HepG2 (cell line): ENCODE data around the gene CMTM1. TPM values are rescaled to one million over a fixed set of nuclear protein-coding genes. Genes with fewer than 3 reads are reported as not detected.

Experiments used
- DMAP1 ChIP-seq: IDR thresholded peaks from 2 replicates; pipeline ENCODE4 v1.6.1; 2016
- HMG20B ChIP-seq: conservative IDR thresholded peaks from 2 replicates; pipeline ENCODE4 v1.6.1; 2016; ENCODE audit warnings: missing genetic modification reagents, missing compliant biosample characterization
- SOX13 ChIP-seq, 3 experiments: fragments of 450-650 bp in 1 of 3; sonication (generic) in 1 of 3; formaldehyde crosslinking in 1 of 3; IDR thresholded peaks in 2 of 3; conservative IDR thresholded peaks in 1 of 3; 2 replicates each; pipeline versions ENCODE4 v1.5.0 to v1.6.1; 2016 to 2020; ENCODE audit warnings: antibody characterized with exemption in 1 of 3, mild to moderate bottlenecking in 1 of 3, missing compliant biosample characterization in 1 of 3, missing genetic modification reagents in 1 of 3, moderate library complexity in 1 of 3
- ZFP41 ChIP-seq: sonication (generic); formaldehyde crosslinking; IDR thresholded peaks from 2 replicates; pipeline ENCODE4 v1.4.0; 2020; ENCODE audit warnings: mild to moderate bottlenecking, missing genetic modification reagents, borderline replicate concordance
- ZNF263 ChIP-seq: sonication (generic); formaldehyde crosslinking; IDR thresholded peaks from 2 replicates; pipeline ENCODE4 v1.4.0; 2020; ENCODE audit warnings: missing genetic modification reagents
- ZNF281 ChIP-seq: sonication (generic); formaldehyde crosslinking; IDR thresholded peaks from 2 replicates; pipeline ENCODE4 v1.4.0; 2020; ENCODE audit warnings: missing genetic modification reagents, borderline replicate concordance
- ZNF354B ChIP-seq: sonication (generic); formaldehyde crosslinking; IDR thresholded peaks from 2 replicates; pipeline ENCODE4 v1.8.0; 2022; ENCODE audit warnings: mild to moderate bottlenecking, missing genetic modification reagents
- ZNF616 ChIP-seq: sonication (generic); formaldehyde crosslinking; IDR thresholded peaks from 2 replicates; pipeline ENCODE4 v1.5.0; 2020; ENCODE audit warnings: low read depth, mild to moderate bottlenecking, missing genetic modification reagents
- ZNF737 ChIP-seq: sonication (generic); formaldehyde crosslinking; IDR thresholded peaks from 2 replicates; pipeline ENCODE4 v1.5.0; 2020; ENCODE audit warnings: missing genetic modification reagents, mild to moderate bottlenecking, borderline replicate concordance
- ZNF83 ChIP-seq: sonication (generic); formaldehyde crosslinking; IDR thresholded peaks from 2 replicates; pipeline ENCODE4 v1.4.0; 2020; ENCODE audit warnings: missing genetic modification reagents, mild to moderate bottlenecking, borderline replicate concordance
- polyA plus RNA-seq, 8 experiments: library from polyadenylated mRNA; depleted of rRNA in 3 of 8; stranded (reverse) in 7 of 8; unstranded in 1 of 8; fragments of >200 nt; fragmentation: Illumina TruSeq in 4 of 8; extraction: Trizol in 4 of 8; gene quantifications; 2 replicates each; pipeline versions ENCODE4 v1.2.1 to v1.2.3, GENCODE V29; 2011 to 2016; ENCODE audit warnings: low read depth in 4 of 8, missing spikeins in 1 of 8, mixed read lengths in 1 of 8; ENCODE audit not compliant: insufficient read depth in 1 of 8
- total RNA-seq, 5 experiments: library from RNA; depleted of rRNA; stranded (reverse); fragments of >200 nt; fragmentation: Illumina TruSeq; extraction: Trizol; gene quantifications; 2 replicates each; pipeline ENCODE4 v1.2.3, GENCODE V29; 2016; ENCODE audit warnings: low read depth in 1 of 5
- TF ChIP-seq, protein P1 (sequence below): sonication (generic); formaldehyde crosslinking; IDR thresholded peaks from 2 replicates; pipeline ENCODE4 v1.4.0; 2020; ENCODE audit warnings: mild to moderate bottlenecking, missing genetic modification reagents
- TF ChIP-seq, protein P2 (sequence below): sonication (generic); IDR thresholded peaks from 2 replicates; pipeline ENCODE4 v1.6.1; 2016; ENCODE audit warnings: low read depth, borderline replicate concordance
- TF ChIP-seq, protein P3 (sequence below): IDR thresholded peaks from 2 replicates; pipeline ENCODE4 v1.6.1; 2016; ENCODE audit warnings: missing compliant biosample characterization, missing genetic modification reagents, borderline replicate concordance

The CMTM1 gene
- total and polyA plus RNA-seq, 2 of the 13 experiments (the other 11 are each of a cell fraction or from before 2014, with no cell fraction given), result 1.7 to 2.9 TPM

DNA sequence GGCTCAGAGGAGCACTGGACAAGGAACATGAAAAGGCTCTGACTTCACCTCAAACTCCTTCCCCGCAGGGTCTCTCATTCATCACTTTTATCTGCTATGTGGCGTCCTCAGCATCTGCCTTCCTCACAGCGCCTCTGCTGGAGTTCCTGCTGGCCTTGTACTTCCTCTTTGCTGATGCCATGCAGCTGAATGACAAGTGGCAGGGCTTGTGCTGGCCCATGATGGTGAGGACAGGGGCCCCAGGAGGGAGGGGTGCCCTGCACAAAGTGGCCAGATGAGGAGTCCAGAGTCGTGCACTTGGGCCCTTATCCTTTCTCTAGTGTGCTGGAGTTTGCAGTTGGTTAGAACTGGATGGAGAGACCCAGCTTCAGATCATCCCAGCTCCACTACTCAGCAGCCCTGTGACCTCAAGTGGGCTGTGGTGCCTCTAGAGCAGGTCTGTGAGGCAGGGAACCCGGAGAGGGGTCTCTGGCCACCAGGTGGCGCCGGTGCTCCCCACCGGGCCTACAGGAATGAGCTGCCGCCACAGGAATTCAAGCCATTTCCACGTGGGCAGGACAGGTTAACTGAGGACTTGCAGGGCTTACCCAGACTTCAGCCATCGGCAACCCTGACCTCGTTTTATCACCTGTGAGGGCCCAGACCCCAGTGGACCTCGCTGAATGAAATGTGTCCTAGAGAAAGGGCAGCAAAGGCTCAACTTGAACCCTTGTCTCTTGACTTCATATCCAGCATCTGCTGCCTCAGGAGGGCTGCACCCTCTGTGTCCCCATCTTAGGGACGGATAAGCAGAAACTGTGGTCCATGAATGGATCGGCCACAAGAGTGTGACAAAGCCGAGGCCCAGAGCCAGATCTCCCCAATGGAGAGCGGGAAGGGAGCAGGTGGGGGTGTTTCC, 42.3 kb downstream of the CMTM1 start (continued):
- no peak for TF ChIP-seq ZNF354B (CRISPR knock-in tag)
- no peak for TF ChIP-seq SOX13 (IDR thresholded peaks at IDR 0.05)
- peak; percentile 48 to 58; a peak in 1 of 4 replicates for TF ChIP-seq SOX13 (CRISPR knock-in tag; conservative IDR thresholded peaks at IDR 0.05 in 1 of 2, IDR thresholded peaks at IDR 0.05 in 1 of 2)
- TF ChIP-seq HMG20B (CRISPR knock-in tag), result no peak
- no peak for TF ChIP-seq ZNF616
- peak; percentile 94; the same call in 1 of the 2 replicates for TF ChIP-seq ZNF83
- TF ChIP-seq, protein P1, sequence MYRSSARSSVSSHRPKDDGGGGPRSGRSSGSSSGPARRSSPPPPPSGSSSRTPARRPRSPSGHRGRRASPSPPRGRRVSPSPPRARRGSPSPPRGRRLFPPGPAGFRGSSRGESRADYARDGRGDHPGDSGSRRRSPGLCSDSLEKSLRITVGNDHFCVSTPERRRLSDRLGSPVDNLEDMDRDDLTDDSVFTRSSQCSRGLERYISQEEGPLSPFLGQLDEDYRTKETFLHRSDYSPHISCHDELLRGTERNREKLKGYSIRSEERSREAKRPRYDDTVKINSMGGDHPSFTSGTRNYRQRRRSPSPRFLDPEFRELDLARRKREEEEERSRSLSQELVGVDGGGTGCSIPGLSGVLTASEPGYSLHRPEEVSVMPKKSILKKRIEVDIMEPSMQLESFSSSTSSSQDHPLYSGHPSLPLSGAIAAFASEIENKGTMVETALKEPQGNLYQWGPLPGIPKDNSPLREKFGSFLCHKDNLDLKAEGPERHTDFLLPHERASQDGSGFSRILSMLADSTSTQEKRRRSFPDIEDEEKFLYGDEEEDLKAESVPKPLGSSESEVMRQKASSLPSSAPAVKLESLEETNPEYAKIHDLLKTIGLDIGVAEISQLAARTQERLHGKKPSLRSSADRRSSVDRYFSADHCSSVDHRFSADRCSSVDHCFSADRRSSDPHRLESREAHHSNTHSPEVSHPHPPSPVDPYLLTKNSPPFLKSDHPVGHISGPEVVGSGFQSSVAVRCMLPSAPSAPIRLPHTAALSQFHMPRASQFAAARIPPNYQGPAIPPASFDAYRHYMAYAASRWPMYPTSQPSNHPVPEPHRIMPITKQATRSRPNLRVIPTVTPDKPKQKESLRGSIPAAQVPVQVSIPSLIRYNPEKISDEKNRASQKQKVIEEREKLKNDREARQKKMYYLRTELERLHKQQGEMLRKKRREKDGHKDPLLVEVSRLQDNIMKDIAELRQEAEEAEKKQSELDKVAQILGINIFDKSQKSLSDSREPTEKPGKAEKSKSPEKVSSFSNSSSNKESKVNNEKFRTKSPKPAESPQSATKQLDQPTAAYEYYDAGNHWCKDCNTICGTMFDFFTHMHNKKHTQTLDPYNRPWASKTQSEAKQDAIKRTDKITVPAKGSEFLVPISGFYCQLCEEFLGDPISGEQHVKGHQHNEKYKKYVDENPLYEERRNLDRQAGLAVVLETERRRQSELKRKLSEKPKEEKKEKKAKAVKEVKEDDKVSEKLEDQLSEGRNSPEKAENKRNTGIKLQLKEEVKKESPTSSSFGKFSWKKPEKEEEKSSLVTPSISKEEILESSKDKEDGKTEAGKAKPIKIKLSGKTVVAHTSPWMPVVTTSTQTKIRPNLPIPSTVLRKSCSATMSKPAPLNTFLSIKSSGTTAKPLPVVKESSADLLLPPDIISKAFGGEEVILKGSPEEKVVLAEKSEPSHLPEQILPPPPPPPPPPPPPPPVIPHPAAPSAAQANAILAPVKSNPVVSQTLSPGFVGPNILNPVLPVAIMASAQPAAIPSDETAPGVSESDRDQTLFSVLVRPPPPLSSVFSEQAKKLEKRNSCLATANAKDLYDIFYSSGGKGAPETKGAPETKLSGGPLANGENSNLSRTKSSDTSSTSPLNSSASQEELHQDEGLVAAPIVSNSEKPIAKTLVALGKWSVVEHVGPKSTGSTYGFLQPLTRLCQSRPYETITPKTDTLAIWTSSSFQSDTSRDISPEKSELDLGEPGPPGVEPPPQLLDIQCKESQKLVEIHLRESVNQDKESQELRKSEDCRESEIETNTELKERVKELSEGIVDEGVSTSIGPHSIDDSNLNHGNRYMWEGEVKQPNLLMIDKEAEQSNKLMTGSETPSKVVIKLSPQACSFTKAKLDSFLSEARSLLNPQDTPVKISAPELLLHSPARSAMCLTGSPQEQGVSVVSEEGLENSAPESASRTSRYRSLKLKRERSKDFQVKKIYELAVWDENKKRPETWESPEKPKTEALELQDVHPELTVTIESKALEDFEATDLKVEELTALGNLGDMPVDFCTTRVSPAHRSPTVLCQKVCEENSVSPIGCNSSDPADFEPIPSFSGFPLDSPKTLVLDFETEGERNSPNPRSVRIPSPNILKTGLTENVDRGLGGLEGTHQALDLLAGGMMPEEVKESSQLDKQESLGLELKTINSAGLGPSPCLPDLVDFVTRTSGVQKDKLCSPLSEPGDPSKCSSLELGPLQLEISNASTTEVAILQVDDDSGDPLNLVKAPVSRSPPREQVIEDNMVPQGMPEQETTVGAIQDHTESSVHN (CRISPR knock-in tag), result peak; percentile 91
- TF ChIP-seq, protein P2, sequence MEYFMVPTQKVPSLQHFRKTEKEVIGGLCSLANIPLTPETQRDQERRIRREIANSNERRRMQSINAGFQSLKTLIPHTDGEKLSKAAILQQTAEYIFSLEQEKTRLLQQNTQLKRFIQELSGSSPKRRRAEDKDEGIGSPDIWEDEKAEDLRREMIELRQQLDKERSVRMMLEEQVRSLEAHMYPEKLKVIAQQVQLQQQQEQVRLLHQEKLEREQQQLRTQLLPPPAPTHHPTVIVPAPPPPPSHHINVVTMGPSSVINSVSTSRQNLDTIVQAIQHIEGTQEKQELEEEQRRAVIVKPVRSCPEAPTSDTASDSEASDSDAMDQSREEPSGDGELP, result peak; percentile 47; the same call in 1 of the 2 replicates
- TF ChIP-seq DMAP1 (CRISPR knock-in tag), result peak; percentile 74; the same call in 1 of the 2 replicates
- TF ChIP-seq ZNF737 (CRISPR knock-in tag), result peak; percentile 23; the same call in 1 of the 2 replicates
- TF ChIP-seq ZFP41 (CRISPR knock-in tag), result peak; percentile 92; the same call in 1 of the 2 replicates
- TF ChIP-seq, protein P3, sequence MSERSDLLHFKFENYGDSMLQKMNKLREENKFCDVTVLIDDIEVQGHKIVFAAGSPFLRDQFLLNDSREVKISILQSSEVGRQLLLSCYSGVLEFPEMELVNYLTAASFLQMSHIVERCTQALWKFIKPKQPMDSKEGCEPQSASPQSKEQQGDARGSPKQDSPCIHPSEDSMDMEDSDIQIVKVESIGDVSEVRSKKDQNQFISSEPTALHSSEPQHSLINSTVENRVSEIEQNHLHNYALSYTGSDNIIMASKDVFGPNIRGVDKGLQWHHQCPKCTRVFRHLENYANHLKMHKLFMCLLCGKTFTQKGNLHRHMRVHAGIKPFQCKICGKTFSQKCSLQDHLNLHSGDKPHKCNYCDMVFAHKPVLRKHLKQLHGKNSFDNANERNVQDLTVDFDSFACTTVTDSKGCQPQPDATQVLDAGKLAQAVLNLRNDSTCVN (CRISPR knock-in tag), result peak; percentile 81; the same call in 1 of the 2 replicates
- no peak for TF ChIP-seq ZNF281
- TF ChIP-seq ZNF263 (CRISPR knock-in tag), result peak; percentile 72
